ENCODE measurements around the gene MYBPH. TPM values are rescaled to one million over a fixed set of nuclear protein-coding genes. Genes with fewer than 3 reads are reported as not detected.

Gene MYBPH
- total RNA-seq, 1 experiment from 2014 or later, result not detected

DNA sequence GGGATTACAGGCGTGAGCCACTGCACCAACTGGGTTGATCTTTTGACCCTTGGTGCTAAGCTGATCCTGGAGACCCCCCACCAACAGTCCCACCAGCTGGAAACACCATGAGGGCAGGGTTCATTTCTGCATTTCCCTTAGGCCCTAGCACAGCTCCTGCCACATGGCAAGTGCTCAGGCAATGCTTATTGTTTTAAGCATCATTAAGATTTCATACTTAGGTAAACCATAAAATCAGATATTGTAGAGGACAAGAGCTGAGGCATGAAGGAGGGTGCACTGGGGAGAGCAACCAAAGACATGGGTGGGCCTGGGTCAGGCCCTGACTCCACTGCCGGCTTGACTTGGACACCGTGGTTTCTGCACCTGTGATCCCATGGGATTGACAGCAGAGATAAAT is 36.2 kb upstream of the MYBPH start:
- Histone ChIP-seq H3K9ac (ENCODE audit: extremely low read depth, insufficient read length, low read length) (no peak overlapping the region), H3T11ph (ENCODE audit: low read length) (no peak overlapping the region)

More for the DNA sequence above, 36.2 kb upstream of the MYBPH start:
- TF ChIP-seq, protein P1, sequence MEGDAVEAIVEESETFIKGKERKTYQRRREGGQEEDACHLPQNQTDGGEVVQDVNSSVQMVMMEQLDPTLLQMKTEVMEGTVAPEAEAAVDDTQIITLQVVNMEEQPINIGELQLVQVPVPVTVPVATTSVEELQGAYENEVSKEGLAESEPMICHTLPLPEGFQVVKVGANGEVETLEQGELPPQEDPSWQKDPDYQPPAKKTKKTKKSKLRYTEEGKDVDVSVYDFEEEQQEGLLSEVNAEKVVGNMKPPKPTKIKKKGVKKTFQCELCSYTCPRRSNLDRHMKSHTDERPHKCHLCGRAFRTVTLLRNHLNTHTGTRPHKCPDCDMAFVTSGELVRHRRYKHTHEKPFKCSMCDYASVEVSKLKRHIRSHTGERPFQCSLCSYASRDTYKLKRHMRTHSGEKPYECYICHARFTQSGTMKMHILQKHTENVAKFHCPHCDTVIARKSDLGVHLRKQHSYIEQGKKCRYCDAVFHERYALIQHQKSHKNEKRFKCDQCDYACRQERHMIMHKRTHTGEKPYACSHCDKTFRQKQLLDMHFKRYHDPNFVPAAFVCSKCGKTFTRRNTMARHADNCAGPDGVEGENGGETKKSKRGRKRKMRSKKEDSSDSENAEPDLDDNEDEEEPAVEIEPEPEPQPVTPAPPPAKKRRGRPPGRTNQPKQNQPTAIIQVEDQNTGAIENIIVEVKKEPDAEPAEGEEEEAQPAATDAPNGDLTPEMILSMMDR (conservative IDR thresholded peaks at IDR 0.05), result no peak
- H3K4me2 ChIP-seq (ENCODE audit: insufficient read depth, insufficient read length, low read length), result no peak overlapping the region
- no peak overlapping the region for H2AFZ ChIP-seq (ENCODE audit: low read length)
- H3K4me1 ChIP-seq (ENCODE audit: insufficient read depth, low read length), result no peaks in the 10 kb centered on the region
- H2BK12ac ChIP-seq (ENCODE audit: insufficient read length, low read depth, low read length), result no peak overlapping the region
- no peak for DNase-seq
- no peak overlapping the region for H3K27ac ChIP-seq (ENCODE audit: insufficient read length, low read depth, low read length)
- H4K91ac ChIP-seq (ENCODE audit: insufficient read length, low read depth, low read length), result no peak overlapping the region
- no peak overlapping the region for H3K23ac ChIP-seq (ENCODE audit: insufficient read length, low read depth, low read length)
- H2AK5ac ChIP-seq (ENCODE audit: insufficient read length, low read length), result no peak overlapping the region
- Mint-ChIP-seq H3K4me1 (peaks cover 10 to 17% of the 10 kb centered on the region in 2 experiments), H3K9me3 (no peaks in the 10 kb centered on the region), H3K27me3 (ENCODE audit: low read depth) (peaks cover 6% of the 10 kb centered on the region), H3K4me3 (no peak overlapping the region), H3K27ac (no peak overlapping the region), H3K36me3 (ENCODE audit: insufficient read depth in 1 of 3, low read depth in 3 of 3) (no peaks in the 10 kb centered on the region; a peak in 1 of 7 replicates)
- no peak overlapping the region for H2BK120ac ChIP-seq (ENCODE audit: low read depth, low read length, poor library complexity, severe bottlenecking)
- no peak overlapping the region for H2BK15ac ChIP-seq (ENCODE audit: low read depth, low read length)
- no peak overlapping the region for H4K5ac ChIP-seq (ENCODE audit: insufficient read length, low read depth, low read length)
- H4K20me1 ChIP-seq (ENCODE audit: control insufficient read depth, insufficient read depth, insufficient read length), result no peaks in the 10 kb centered on the region
- no peaks in the 10 kb centered on the region for H3K79me2 ChIP-seq (ENCODE audit: insufficient read depth, low read length)
- no peak overlapping the region for H3K14ac ChIP-seq (ENCODE audit: insufficient read depth, low read length)
- no CpG with 5 or more reads among the region's 3 CpGs for whole genome bisulfite sequencing (ENCODE audit: extremely low coverage, insufficient read length, low lambda C conversion rate)
- no peaks in the 10 kb centered on the region for H3K27me3 ChIP-seq (ENCODE audit: insufficient read depth, low read length)
- no peak overlapping the region for H3K56ac ChIP-seq (ENCODE audit: insufficient read length, low read depth, low read length)
- H3K79me1 ChIP-seq (ENCODE audit: insufficient read depth, low read depth, low read length, poor library complexity, severe bottlenecking), result no peaks in the 10 kb centered on the region
- H3K18ac ChIP-seq (ENCODE audit: insufficient read length, low read depth, low read length), result no peak overlapping the region
- no peak overlapping the region for H3K4ac ChIP-seq (ENCODE audit: low read depth, low read length)
- H3K9me3 ChIP-seq (ENCODE audit: control insufficient read depth, low read depth, low read length), result no peaks in the 10 kb centered on the region
- no peak overlapping the region for H4K8ac ChIP-seq (replicated peaks; ENCODE audit: insufficient read length, low read depth, low read length)
- no peaks in the 10 kb centered on the region for H3K23me2 ChIP-seq (ENCODE audit: insufficient read length, low read depth, low read length, poor library complexity, severe bottlenecking)
- H2BK20ac ChIP-seq (ENCODE audit: low read depth, low read length, poor library complexity, severe bottlenecking), result no peak overlapping the region
- H2BK5ac ChIP-seq (ENCODE audit: insufficient read length, low read length), result no peak overlapping the region

Measured in H9 (cell line).